ENCODE measurements around the gene MAD1L1.

MAD1L1 gene

GRCh38 chr7:2258661-2259365, 26.1 kb upstream of the MAD1L1 start:
- DNase-seq (ENCODE audit: low read depth in 2 of 2) = peak in 1 of 2 donors; percentile 25

- DNase-seq (ENCODE audit: low read depth in 2 of 2) = no peak
Observed at GRCh38 chr7:2257651-2258050, 24.9 kb upstream of the MAD1L1 start.

- DNase-seq (ENCODE audit: low read depth in 2 of 2) = no peak
Observed at GRCh38 chr7:2257046-2257551, 24.4 kb upstream of the MAD1L1 start.

- DNase-seq (ENCODE audit: low read depth in 2 of 2) = no peak
Observed at GRCh38 chr7:2256306-2257045, 23.7 kb upstream of the MAD1L1 start.

- DNase-seq (ENCODE audit: low read depth in 2 of 2) = no peak
Observed at GRCh38 chr7:2255145-2256139, 22.7 kb upstream of the MAD1L1 start.

GRCh38 chr7:2254429-2255144, 21.8 kb upstream of the MAD1L1 start:
- no peak for DNase-seq (ENCODE audit: low read depth in 2 of 2)

GRCh38 chr7:2253525-2254244, 20.9 kb upstream of the MAD1L1 start:
- no peak for DNase-seq (ENCODE audit: low read depth in 2 of 2)

GRCh38 chr7:2253021-2253420, 20.3 kb upstream of the MAD1L1 start:
- DNase-seq (ENCODE audit: low read depth in 2 of 2) = no peak

GRCh38 chr7:2251841-2252771, 19.4 kb upstream of the MAD1L1 start:
- no peak for DNase-seq (ENCODE audit: low read depth in 2 of 2)

- no peak for DNase-seq (ENCODE audit: low read depth in 2 of 2)
Observed at GRCh38 chr7:2251381-2251780, 18.6 kb upstream of the MAD1L1 start.

GRCh38 chr7:2249744-2250323, 17.1 kb upstream of the MAD1L1 start:
- no peak for DNase-seq (ENCODE audit: low read depth in 2 of 2)

GRCh38 chr7:2248984-2249694, 16.4 kb upstream of the MAD1L1 start:
- DNase-seq (ENCODE audit: low read depth in 2 of 2) = no peak

- DNase-seq (ENCODE audit: low read depth in 2 of 2) = no peak
Observed at GRCh38 chr7:2247141-2247995, 14.6 kb upstream of the MAD1L1 start.

- DNase-seq (ENCODE audit: low read depth in 2 of 2) = no peak
Observed at GRCh38 chr7:2245883-2246675, 13.3 kb upstream of the MAD1L1 start.

- no peak for DNase-seq (ENCODE audit: low read depth in 2 of 2)
Observed at GRCh38 chr7:2244404-2244995, 11.8 kb upstream of the MAD1L1 start.

GRCh38 chr7:2243458-2243857, 10.7 kb upstream of the MAD1L1 start:
- no peak for DNase-seq (ENCODE audit: low read depth in 2 of 2)
